Stimulated activated naive CD8-positive, alpha-beta T cell treated with anti-CD3 and anti-CD28 coated beads, Interleukin-15, amount 100 ng/mL, for 72 hours (primary cell): ENCODE results near the gene LY6G6F.
A peak's percentile ranks its signal among the peaks of the same experiment; 100 is the strongest.

Experiments
- ATAC-seq: fragments of 150-1000 bp; cut with Tn5 transposase; 2 replicates; pipeline ENCODE4 v1.10.0; 2021; ENCODE audit warnings: mild to moderate bottlenecking, moderate library complexity
- DNase-seq, 2 donors: peaks; one replicate each; pipeline ENCODE4 v3.0.0; 2021 to 2022
- H3K27ac Mint-ChIP-seq, 2 donors: one replicate each; pipeline ENCODE4 v1.8.0; 2022; ENCODE audit warnings: mild to moderate bottlenecking in 2 of 2, mixed read lengths in 2 of 2, moderate library complexity in 2 of 2
- H3K27me3 Mint-ChIP-seq: one replicate; pipeline ENCODE4 v1.8.0; 2022; ENCODE audit warnings: mixed read lengths
- H3K4me1 Mint-ChIP-seq: one replicate; pipeline ENCODE4 v1.8.0; 2022; ENCODE audit warnings: mild to moderate bottlenecking, mixed read lengths
- H3K4me3 Mint-ChIP-seq, 2 donors: one replicate each; pipeline ENCODE4 v1.8.0; 2022; ENCODE audit warnings: mild to moderate bottlenecking in 2 of 2, mixed read lengths in 2 of 2, moderate library complexity in 1 of 2
- H3K9me3 Mint-ChIP-seq, 2 donors: one replicate each; pipeline ENCODE4 v1.8.0; 2022; ENCODE audit warnings: mixed read lengths in 2 of 2

Gene LY6G6F

DNA sequence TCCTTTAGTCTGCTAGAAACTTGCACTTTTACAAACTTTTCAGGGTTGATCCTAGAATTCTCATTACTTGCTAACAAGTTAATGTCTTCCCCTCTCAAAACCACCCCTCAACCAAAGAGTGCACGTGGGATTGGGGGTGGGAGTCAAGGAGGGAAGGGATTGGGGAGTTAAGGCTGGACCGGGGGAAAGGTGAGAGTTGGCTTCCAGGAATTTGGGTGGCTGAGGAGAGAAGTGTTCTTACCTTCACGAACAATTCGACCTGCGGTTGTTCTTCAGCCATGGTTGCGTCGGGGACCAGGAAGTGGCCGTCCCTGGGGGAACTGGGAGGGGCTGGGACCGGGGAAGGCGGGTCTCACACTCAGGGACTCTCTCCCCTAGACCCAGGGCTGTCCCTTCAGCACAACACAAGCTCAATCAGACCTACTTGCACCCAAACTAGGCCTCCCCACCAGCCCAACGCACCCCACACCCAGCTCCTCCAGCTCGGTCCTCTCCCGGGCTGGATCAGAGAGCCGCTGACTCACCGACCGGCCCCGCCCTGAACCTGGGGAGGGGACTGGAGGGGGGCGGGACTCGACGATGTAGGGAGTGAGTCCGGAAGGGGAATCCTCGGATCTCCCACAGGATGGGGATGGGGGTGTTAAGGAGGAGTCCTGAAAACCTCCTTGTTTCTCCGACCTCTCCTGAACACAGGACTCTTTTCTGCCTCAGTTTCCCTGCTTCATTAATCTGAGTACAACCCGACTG lies 29.5 kb downstream of the LY6G6F start, which contains the start of gene CLIC1:
CLIC1 (minus strand) TSS at position 510 of the 747 bp plus-strand sequence; CDS start at position 280, 230 bp downstream.
- H3K27me3 Mint-ChIP-seq = no peaks in the 10 kb centered on the region
- H3K9me3 Mint-ChIP-seq = no peaks in the 10 kb centered on the region
- H3K4me3 Mint-ChIP-seq = peak within 1 kb of the TSS; percentile 95 to 97
- H3K4me1 Mint-ChIP-seq = peaks cover 70% of the 10 kb centered on the region
- H3K27ac Mint-ChIP-seq = peak within 1 kb of the TSS; percentile 94
- ATAC-seq = peak; percentile 76
- DNase-seq = peak; percentile 66 to 90

DNA sequence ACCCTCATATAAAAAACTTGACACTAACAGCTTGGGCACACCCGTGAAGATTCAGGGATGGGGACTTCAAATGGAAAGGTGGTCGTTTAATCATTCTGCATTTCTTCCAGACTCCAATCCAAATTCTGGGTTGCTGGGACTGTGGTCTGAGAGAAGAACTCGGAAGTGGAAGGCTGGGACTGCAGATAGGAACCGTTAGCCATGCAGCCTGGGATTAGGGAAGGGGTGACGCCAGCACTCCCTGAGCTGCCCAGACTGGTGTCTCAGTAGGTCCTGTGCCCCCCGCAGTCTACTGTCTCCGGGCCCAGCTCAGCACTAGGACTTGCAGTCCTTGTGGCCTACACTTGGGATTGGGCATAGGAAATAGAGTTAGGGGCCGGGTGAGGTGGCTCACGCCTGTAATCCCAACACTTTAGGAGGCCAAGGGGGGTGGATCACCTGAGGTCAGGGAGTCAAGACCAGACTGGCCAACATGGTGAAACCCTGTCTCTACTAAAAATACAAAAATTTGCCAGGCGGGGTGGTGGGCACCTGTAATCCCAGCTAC lies 30.2 kb downstream of the LY6G6F start:
- Mint-ChIP-seq H3K4me3 (peak overlapping the region; percentile 95 to 97), H3K27me3 (no peaks in the 10 kb centered on the region)
- ATAC-seq = no peak

DNA sequence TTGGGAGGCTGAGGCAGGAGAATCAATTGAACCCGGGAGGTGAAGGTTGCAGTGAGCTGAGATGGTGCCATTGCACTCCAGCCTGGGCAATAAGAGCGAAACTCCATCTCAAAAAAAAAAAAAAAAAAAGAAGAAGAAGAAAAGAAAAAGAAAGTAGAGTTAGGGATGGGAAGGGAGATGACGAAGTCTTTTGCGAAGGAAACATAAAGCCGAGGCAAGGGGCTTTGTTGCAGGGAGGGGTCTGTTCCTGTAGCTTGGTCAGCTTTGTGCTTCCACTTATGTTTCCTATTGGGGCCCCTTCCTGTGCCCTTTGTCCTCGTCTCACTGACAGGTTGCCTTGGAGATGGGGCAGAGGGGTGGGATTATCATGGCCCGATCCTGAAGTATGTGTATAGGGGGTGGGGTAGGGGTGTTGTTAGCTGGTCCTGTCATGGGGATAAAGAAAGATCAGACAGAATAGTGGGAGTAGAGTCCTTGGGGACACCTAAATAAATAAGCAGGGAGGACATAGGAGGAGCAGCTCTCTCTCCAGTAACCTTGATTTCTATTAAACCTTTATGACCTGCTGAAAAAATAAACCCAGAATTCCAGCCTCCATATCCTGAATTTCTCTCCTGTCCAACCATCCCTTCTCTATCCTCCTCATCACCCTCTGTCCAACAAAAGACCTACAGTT lies 30.8 kb downstream of the LY6G6F start:
- ATAC-seq (no peak), DNase-seq (no peak)
- H3K9me3 Mint-ChIP-seq = no peaks in the 10 kb centered on the region

More for the DNA sequence above, 30.2 kb downstream of the LY6G6F start:
- Mint-ChIP-seq H3K4me1 (peaks cover 74% of the 10 kb centered on the region), H3K27ac (peak overlapping the region; percentile 94), H3K9me3 (no peaks in the 10 kb centered on the region)
- no peak for DNase-seq

DNA sequence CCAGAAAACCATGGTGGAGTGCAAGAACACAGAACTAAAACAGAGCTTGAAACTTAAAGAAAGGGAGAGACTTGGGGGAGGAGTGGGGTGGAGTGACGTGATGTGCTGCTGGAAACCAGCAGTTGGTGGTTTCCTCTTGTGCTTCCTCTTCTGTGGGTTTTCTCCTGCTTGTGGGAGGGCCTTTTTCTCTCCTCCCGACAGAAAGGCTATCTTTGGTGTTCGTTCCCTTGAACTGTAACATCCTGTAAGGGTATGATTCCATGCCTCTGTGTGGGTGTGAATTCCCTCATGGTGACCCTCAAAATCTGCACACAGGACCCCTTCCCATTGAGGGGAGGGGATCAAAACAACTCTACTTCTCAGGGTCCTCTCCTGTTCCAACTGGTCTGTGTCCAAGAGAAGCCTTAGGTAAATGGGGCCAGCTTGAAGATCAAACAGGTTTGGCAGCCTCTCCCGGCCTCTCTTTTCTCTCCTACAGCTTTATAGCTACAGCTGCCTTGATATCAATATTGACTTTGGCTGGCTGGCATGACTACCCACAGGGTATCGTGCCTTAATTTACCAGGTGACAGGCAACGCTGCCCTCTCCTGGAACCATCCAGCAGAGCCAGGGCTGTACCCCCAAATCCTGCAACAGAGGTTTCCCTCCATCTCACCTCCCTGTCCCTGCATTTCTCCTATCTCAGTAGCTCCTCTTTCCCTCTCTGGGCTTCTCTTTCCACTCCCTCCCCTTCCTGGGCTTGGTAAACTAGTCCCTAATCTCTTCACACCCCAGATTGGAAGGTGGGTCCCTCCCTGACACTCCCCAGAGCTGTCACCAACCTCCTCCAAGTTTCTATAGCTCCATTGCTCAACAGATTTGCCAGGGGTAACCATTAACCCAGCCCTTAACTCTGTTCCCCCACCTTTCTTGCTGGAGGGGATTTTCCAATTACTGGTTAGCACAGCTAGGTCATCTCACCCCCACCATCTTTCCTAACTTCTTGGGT lies 31.6 kb downstream of the LY6G6F start:
- Mint-ChIP-seq H3K9me3 (no peaks in the 10 kb centered on the region), H3K27me3 (no peaks in the 10 kb centered on the region), H3K27ac (peak overlapping the region; percentile 76 to 94), H3K4me3 (peak overlapping the region; percentile 95 to 97), H3K4me1 (peaks cover 66% of the 10 kb centered on the region)
- ATAC-seq (peak; percentile 32), DNase-seq (peak; percentile 47 to 71)

More for the DNA sequence above, 30.8 kb downstream of the LY6G6F start:
- peaks cover 70% of the 10 kb centered on the region for H3K4me1 Mint-ChIP-seq
- H3K27ac Mint-ChIP-seq = peak overlapping the region; percentile 36 to 94
- no peaks in the 10 kb centered on the region for H3K27me3 Mint-ChIP-seq
- peak overlapping the region; percentile 95 to 97 for H3K4me3 Mint-ChIP-seq

DNA sequence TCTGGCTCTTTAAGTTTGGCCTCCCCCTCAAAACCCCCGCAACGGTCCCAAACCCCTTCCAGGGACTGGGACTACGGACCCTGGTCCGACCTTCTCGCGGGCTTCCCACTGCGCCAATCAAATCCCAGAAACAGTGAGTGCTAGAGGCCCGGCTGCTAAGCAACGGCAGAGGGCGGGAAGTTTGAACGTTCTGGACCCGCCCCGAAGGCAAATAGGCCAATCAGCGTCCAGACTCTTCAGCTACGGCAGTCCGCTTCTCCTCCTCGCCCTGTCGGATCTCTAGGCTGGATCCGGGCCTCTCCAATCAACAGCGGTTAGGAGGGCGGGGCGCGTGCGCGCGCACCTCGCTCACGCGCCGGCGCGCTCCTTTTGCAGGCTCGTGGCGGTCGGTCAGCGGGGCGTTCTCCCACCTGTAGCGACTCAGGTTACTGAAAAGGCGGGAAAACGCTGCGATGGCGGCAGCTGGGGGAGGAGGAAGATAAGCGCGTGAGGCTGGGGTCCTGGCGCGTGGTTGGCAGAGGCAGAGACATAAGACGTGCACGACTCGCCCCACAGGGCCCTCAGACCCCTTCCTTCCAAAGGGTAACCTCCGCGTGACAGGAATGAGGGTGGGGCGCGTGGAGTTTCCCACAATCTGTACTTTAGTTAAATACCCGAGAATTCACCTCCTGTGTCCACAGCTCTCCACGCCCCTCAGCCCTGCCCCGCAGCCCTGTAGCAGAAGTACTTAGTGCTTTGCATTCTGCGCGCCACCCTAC lies 33.2 kb downstream of the LY6G6F start, which contains the start of gene MSH5:
MSH5 (plus strand) TSS at position 367 of the 758 bp plus-strand sequence. CDS start 462 bp downstream, outside the sequence.
- H3K27ac Mint-ChIP-seq = peak within 1 kb of the TSS; percentile 92 to 94
- DNase-seq = peak; percentile 94 to 97
- peak; percentile 85 for ATAC-seq
- peak within 1 kb of the TSS; percentile 95 to 97 for H3K4me3 Mint-ChIP-seq
- peaks cover 52% of the 10 kb centered on the region for H3K4me1 Mint-ChIP-seq
- no peaks in the 10 kb centered on the region for H3K27me3 Mint-ChIP-seq
- H3K9me3 Mint-ChIP-seq = no peaks in the 10 kb centered on the region

DNA sequence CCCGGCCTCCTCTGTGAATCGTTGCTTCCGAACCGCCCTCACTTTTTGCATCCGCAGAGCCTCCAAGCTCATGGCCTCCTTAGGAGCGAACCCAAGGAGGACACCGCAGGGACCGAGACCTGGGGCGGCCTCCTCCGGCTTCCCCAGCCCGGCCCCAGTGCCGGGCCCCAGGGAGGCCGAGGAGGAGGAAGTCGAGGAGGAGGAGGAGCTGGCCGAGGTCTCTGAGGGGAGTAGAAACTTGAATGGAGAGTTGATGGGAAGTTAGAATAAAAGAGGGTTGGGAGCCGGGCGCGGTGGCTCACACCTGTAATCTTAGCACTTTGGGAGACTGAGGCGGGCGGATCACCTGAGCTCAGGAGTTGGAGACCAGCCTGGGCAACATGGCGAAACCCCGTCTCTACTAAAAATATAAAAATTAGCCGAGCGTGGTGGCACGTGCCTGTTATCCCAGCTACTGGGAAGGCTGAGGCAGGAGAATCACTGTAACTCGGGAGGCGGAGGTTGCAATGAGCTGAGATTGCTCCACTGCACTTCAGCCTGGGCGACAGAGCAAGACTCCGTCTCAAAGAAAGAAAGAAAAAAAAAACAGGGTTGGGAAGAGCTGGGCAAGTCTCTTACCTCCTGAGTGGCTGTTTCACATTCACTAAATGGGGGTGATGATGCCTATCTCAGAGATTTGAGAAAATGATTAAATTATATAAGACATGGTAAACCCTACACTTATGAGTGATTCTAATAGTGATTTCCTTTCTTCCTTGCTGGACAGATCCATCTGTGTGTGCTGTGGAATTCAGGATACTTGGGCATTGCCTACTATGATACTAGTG lies 33.9 kb downstream of the LY6G6F start:
- Mint-ChIP-seq H3K9me3 (no peaks in the 10 kb centered on the region), H3K4me1 (peaks cover 52% of the 10 kb centered on the region), H3K27me3 (no peaks in the 10 kb centered on the region), H3K27ac (peak overlapping the region; percentile 92 to 94), H3K4me3 (peak overlapping the region; percentile 92 to 97)
- DNase-seq (no peak), ATAC-seq (no peak)

DNA sequence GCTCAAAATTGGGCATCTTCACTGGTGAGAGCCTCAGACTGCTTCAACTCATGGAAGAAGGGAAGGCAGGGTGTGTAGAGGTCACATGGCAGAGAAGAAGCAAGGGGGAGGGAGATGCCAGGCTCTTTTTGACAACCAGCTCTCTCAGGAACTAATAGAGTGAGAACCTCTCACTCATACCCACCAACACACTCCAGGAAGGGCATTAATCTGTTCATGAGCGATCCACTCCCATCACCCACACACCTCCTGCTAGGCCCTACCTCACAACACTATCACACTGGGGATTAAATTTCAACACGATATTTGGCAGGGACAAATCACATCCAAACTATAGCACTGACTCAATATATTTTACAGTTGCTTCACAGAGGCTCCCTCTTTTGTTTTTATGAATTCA lies 35.1 kb downstream of the LY6G6F start:
- no peak for ATAC-seq
- no peaks in the 10 kb centered on the region for H3K27me3 Mint-ChIP-seq
- no peak for DNase-seq
- no peak overlapping the region for H3K27ac Mint-ChIP-seq
- H3K4me3 Mint-ChIP-seq = peak overlapping the region; percentile 52 to 97
- peaks cover 49% of the 10 kb centered on the region for H3K4me1 Mint-ChIP-seq
- H3K9me3 Mint-ChIP-seq = no peaks in the 10 kb centered on the region

DNA sequence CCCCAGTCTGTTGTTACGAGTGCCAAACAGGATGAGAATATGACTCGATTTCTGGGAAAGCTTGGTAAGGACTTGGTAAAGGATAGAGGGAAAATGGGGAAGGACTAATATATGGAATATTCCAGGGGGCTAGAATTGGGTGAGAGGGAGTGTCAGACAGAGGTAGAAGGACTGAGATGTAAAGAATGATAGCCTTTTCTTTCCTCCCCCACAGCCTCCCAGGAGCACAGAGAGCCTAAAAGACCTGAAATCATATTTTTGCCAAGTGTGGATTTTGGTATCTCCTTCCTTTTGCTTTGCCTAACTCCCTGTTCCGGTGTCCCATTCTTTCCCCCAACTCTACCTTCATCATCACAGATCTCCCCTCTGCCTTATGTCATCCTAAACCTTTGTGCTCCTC lies 36.2 kb downstream of the LY6G6F start:
- Mint-ChIP-seq H3K4me1 (peaks cover 38% of the 10 kb centered on the region), H3K9me3 (no peaks in the 10 kb centered on the region), H3K27me3 (no peaks in the 10 kb centered on the region), H3K27ac (no peak overlapping the region), H3K4me3 (no peak overlapping the region)
- DNase-seq (no peak), ATAC-seq (no peak)

DNA sequence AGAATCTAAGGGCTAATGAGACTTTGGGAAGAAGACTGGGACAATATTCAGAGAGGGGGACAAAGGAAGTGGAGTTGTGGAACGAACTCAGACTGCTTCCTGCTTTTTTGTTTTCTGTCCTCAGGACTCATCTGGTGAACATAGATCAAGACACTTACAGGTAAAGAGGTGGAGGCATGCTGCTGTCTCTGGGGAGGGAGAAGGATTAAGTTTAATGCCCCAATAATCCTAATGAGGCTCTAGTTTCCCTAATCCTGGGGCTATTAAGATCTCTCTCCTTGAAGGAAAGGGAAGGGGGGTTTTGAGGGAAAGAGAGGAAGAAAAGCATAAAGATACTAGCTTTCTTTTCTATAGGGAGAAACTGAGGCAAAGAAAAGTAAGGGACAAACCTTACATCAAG lies 37.8 kb downstream of the LY6G6F start:
- no peak overlapping the region for H3K27ac Mint-ChIP-seq

DNA sequence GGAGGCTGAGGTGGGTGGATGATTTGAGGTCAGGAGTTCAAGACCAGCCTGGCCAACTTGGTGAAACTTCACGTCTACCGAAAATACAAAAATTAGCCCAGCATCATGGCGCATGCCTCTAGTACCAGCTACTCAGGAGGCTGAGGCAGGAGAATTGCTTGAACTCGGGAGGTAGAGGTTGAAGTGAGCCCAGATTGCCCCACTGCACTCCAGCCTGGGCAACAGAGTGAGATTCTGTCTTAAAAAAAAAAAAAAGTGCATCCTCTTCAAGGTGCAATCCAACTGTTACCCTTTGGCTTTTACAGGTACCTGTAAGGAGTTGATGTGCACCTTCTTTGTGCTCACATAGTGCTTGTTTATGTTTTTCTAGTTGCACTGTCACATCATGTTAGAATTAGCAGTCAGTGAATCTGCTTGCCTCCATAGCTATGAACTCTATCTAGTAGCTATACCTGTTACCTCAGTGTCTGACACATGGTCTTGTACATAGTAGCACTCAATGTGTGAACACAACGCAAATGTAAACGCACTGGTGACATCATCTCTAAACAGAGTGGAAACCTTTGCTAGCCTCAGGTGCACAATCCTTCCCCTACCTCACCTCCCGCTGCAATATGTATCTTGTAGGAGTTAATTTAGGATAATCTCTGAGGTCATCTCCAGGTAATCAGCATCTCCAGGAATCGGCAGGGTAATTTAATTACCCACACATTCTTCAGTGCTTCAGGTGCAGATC lies 42.8 kb downstream of the LY6G6F start:
- H3K27ac Mint-ChIP-seq = no peak overlapping the region
- no peak for DNase-seq
- H3K4me1 Mint-ChIP-seq = no peaks in the 10 kb centered on the region
- H3K27me3 Mint-ChIP-seq = no peaks in the 10 kb centered on the region
- no peak for ATAC-seq
- no peaks in the 10 kb centered on the region for H3K9me3 Mint-ChIP-seq
- H3K4me3 Mint-ChIP-seq = no peak overlapping the region

More for the DNA sequence above, 37.8 kb downstream of the LY6G6F start:
- no peaks in the 10 kb centered on the region for H3K27me3 Mint-ChIP-seq
- peaks cover 23% of the 10 kb centered on the region for H3K4me1 Mint-ChIP-seq
- no peaks in the 10 kb centered on the region for H3K9me3 Mint-ChIP-seq
- no peak for ATAC-seq
- DNase-seq = no peak
- no peak overlapping the region for H3K4me3 Mint-ChIP-seq

DNA sequence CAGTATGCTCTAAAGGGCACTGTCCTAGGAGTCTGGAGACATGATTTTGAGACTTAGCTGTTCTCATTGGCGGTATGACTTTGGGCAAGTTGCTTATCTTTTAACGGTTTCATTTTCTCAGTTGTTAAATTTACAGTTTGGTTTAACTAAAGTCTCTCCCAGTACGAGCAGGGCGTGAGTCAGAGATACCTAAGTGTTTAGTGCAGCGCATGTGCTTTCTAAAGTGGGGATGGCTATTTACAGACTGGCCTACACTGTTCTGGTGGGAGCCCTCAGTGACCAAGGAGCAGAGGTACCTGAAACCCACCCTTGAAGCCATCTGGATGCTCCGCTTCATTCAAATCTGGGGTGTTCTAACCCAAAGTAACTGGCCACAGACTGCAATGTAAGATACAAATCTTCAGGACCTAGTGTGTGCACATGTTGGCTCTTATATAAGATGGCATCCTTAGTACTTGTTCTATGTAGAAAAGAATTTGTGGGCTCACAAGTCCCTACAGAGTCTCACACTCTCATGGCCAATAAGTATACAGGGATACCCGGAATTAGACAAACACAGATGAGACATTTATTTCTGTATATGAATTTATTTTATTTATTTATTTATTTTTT lies 43.9 kb downstream of the LY6G6F start:
- Mint-ChIP-seq H3K27ac (no peak overlapping the region), H3K27me3 (no peaks in the 10 kb centered on the region), H3K9me3 (no peaks in the 10 kb centered on the region), H3K4me3 (no peak overlapping the region), H3K4me1 (no peaks in the 10 kb centered on the region)
- no peak for ATAC-seq
- no peak for DNase-seq

DNA sequence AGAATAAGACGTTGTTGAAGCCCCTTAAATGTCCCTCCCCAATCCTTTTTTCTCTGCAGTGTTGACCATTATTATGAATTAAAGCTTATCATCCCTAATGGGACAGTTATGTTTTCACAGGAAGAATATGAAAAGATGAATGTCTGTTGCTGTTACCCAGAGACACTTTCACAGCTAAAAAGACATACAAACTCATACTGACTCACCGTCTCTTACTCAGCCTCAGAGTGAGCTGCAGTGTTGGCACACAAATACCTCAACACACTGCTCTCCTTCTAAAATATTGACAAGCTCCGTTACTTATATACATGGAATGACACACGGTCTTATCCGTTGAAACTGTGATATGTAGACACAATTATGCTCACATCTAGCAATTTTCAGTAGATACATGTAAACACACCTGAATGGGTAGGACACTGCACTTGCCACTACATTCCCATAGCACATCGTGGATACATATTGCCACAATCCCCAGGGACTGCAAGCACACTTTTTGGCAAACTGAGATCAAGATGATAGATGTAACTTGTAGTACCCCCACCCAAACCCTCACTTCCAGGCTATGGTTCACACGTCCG lies 46.2 kb downstream of the LY6G6F start:
- DNase-seq = no peak
- H3K9me3 Mint-ChIP-seq = no peaks in the 10 kb centered on the region
- ATAC-seq = no peak
- no peaks in the 10 kb centered on the region for H3K27me3 Mint-ChIP-seq
- no peak overlapping the region for H3K27ac Mint-ChIP-seq
- H3K4me3 Mint-ChIP-seq = no peak overlapping the region
- H3K4me1 Mint-ChIP-seq = peaks cover under 1% of the 10 kb centered on the region
